ENCODE results near the gene MOGAT1.
"Not testable (repeated sequence)": the region's sequence is repeated elsewhere in the genome, so short reads cannot be mapped to it uniquely, and the experiment has no call there.

MOGAT1 gene

DNA sequence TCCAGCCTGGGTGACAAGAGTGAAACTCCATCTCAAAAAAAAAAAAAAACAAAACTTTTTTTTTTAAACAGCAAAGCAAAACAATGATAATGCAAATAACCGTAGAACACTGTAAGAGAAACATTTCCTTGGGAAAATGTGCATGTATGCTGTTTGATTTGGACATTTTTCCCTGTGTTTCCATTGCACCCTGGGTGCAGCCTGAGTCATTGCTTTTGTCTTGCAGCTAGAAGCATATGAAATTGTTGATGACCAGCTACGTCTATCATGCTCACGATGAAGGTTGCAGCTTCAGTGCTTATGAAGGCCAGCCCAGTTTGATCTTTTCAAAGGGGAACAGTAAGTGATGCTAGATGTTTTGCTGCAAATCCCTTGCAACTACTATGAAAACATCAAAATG, 41.5 kb downstream of the MOGAT1 start:
- in situ Hi-C loops (cut with HindIII; ENCODE audit: low pct_ligation_motif_present, low sequenced_read_pairs), result loop anchor here (25.0 kb wide), 1 partner anchor 149 kb away; the partner anchor contains the start of gene ACSL3
- Histone ChIP-seq H3K36me3 (replicated peaks) (no peaks in the 10 kb centered on the region), H3K4me3 (ENCODE audit: low read depth, low read length) (no peak overlapping the region), H3K27me3 (replicated peaks) (no peaks in the 10 kb centered on the region), H3K27ac (no peak overlapping the region)
- TF ChIP-seq, protein P1, sequence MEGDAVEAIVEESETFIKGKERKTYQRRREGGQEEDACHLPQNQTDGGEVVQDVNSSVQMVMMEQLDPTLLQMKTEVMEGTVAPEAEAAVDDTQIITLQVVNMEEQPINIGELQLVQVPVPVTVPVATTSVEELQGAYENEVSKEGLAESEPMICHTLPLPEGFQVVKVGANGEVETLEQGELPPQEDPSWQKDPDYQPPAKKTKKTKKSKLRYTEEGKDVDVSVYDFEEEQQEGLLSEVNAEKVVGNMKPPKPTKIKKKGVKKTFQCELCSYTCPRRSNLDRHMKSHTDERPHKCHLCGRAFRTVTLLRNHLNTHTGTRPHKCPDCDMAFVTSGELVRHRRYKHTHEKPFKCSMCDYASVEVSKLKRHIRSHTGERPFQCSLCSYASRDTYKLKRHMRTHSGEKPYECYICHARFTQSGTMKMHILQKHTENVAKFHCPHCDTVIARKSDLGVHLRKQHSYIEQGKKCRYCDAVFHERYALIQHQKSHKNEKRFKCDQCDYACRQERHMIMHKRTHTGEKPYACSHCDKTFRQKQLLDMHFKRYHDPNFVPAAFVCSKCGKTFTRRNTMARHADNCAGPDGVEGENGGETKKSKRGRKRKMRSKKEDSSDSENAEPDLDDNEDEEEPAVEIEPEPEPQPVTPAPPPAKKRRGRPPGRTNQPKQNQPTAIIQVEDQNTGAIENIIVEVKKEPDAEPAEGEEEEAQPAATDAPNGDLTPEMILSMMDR (IDR thresholded peaks at IDR 0.05; ENCODE audit: low read depth, low read length, missing control alignments), result no peak
- DNase-seq, result peak; percentile 71

DNA sequence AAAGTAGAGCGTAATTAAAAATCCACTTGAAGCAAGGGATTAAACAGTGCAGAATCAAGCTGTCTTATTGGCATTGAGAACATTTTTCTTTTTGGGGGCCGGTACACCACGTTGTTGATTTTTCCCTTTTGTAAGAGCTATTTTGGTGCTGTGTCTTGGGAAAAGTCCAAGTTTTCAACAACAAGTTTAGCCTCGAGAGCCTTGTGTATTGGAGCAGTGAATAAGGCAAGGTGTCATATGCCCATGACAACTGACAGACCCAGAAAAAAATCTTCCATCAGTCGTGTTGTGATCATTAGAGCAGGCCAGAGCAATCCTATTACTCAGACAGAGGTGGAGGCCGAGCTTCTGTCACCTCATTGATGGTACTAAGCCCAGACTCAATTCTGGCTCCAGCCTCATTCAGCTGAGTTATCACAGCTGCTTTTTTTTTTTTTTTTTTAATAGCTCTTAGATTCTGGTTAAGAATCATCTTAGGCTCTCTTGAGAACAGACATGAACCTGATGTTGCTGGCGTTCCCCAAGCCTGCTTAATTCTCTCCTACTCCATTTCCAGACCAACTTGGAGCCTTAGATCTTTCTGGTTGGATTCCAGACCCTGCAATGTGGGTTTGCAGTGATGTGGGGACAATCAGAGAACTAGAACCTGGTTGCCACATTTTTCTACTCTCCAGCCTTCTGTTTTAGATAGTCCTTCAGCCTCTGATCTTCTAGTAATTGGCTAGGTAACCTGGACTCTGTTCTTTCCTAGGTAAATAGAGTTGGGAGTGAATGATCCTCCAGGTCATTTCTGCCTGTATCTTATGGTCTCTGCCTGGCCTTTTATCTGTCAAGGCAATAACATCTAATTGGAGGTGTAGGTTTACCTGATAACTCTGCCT, 43.1 kb downstream of the MOGAT1 start:
- no peak for DNase-seq
- in situ Hi-C loops (cut with HindIII; ENCODE audit: low pct_ligation_motif_present, low sequenced_read_pairs), result loop anchor here (25.0 kb wide), 1 partner anchor 148 kb away; the partner anchor contains the start of gene ACSL3
- TF ChIP-seq, protein P1 (IDR thresholded peaks at IDR 0.05; ENCODE audit: low read depth, low read length, missing control alignments), result no peak
- no peak overlapping the region for H3K27ac ChIP-seq
- no peak overlapping the region for H3K4me3 ChIP-seq (ENCODE audit: low read depth, low read length)
- H3K27me3 ChIP-seq (replicated peaks), result no peaks in the 10 kb centered on the region
- no peaks in the 10 kb centered on the region for H3K36me3 ChIP-seq (replicated peaks)

DNA sequence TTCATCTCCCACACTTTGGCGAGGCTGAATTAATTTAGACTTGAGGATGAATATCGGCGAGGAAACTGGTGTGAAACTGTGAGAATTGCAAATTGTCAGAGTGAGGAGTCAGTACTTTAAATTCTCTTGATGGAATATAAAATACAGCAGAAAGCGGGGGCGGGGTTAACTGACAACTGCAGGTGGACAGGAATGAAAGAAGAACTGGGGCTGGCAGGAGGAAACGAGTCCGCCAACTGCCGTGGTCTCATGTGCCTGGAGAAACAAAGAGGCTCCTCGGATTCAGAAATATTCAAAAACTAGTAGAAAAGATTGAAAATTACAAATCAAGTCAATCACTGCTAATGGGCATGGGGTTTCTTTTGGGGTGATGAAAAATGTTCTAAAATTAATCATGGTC, 44.3 kb downstream of the MOGAT1 start:
- Histone ChIP-seq H3K4me3 (ENCODE audit: low read depth, low read length) (no peak overlapping the region), H3K27ac (no peak overlapping the region), H3K36me3 (replicated peaks) (no peaks in the 10 kb centered on the region), H3K27me3 (replicated peaks) (no peaks in the 10 kb centered on the region)
- TF ChIP-seq, protein P1 (IDR thresholded peaks at IDR 0.05; ENCODE audit: low read depth, low read length, missing control alignments), result no peak
- in situ Hi-C loops (cut with HindIII; ENCODE audit: low pct_ligation_motif_present, low sequenced_read_pairs), result loop anchor here (25.0 kb wide), 1 partner anchor 147 kb away; the partner anchor contains the start of gene ACSL3
- DNase-seq, result no peak

DNA sequence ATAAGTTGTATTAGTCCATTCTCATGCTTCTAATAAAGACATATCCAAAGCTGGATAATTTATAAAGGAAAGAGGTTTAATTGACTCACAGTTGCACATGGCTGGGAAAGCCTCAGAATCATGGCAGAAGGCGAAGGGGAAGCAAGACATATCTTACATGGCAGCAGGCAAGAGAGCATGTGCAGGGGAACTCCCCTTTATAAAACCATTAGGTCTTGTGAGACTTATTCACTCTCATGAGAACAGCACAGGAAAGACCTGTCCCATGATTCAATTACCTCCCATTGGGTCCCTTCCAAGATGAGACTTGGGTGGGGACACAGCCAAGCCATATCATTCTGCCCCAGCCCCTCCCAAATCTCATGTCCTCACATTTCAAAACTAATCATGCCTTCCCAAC, 48.3 kb downstream of the MOGAT1 start:
- not testable (repeated sequence) for DNase-seq
- in situ Hi-C loops (cut with HindIII; ENCODE audit: low pct_ligation_motif_present, low sequenced_read_pairs), result loop anchor here (25.0 kb wide), 1 partner anchor 143 kb away; the partner anchor contains the start of gene ACSL3

DNA sequence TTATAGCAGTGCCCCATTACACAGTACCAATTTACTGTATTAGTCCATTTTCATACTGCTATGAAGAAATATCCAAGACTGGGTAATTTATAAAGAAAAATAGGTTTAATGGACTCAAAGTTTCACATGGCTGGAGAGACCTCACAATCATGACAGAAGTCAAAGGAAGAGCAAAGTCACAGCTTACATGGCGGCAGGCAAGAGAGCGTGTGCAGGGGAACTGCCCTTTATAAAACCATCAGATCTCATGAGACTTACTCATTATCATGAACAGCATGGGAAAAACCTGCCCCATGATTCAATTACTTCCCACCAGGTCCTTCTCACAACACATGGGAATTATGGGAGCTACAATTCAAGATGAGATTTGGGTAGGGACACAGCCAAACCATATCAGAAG, 50.1 kb downstream of the MOGAT1 start:
- not testable (repeated sequence) for H3K27me3 ChIP-seq (replicated peaks); H3K4me3 ChIP-seq (ENCODE audit: low read depth, low read length); H3K27ac ChIP-seq; DNase-seq; H3K36me3 ChIP-seq (replicated peaks)
- in situ Hi-C loops (cut with HindIII; ENCODE audit: low pct_ligation_motif_present, low sequenced_read_pairs), result loop anchor here (25.0 kb wide), 1 partner anchor 141 kb away; the partner anchor contains the start of gene ACSL3

More for the DNA sequence above, 48.3 kb downstream of the MOGAT1 start:
- H3K36me3 ChIP-seq (replicated peaks); H3K27ac ChIP-seq; H3K4me3 ChIP-seq (ENCODE audit: low read depth, low read length); H3K27me3 ChIP-seq (replicated peaks): not testable (repeated sequence)

DNA sequence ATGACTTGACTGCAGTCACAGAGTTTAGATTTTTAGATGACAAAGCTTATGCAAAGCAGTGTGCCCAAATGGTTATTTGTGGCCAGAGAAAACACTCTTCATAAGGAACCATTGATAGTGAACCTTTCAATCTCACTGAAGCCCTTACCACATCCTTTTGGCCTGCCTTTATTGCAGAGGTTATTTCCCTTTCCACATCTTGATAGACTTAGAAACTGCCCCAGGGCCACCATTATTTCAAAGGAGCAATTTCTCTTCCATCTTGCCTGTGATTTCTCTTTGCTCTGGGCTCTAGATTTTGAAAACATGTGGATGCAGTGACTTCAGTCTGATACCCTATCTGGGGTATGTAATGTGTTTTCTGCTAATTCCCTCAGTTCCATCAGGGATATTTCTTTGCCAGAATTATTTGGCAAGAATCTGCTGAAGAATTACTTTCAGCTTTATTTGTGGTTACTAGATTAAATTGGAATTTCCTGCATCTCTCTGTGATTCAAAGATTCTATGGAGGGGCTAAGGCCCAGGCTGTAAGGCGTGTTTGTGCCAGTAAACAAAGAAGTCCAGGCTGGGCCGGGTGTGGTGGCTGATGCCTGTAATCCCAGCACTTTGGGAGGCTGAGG, 51.0 kb downstream of the MOGAT1 start:
- no peak overlapping the region for H3K4me3 ChIP-seq (ENCODE audit: low read depth, low read length)
- TF ChIP-seq, protein P1 (IDR thresholded peaks at IDR 0.05; ENCODE audit: low read depth, low read length, missing control alignments), result no peak
- no peaks in the 10 kb centered on the region for H3K27me3 ChIP-seq (replicated peaks)
- H3K27ac ChIP-seq, result peak overlapping the region; percentile 2
- in situ Hi-C loops (cut with HindIII; ENCODE audit: low pct_ligation_motif_present, low sequenced_read_pairs), result loop anchor here (25.0 kb wide), 1 partner anchor 140 kb away; the partner anchor contains the start of gene ACSL3
- no peak for DNase-seq
- H3K36me3 ChIP-seq (replicated peaks), result no peaks in the 10 kb centered on the region
